GM23338 (cell line): Measurements from ENCODE around the gene CACNB4. TPM values are rescaled to one million over a fixed set of nuclear protein-coding genes. Genes with fewer than 3 reads are reported as not detected.

Experiments used
- CREB1 ChIP-seq: fragments of 250-450 bp; sonication (Bioruptor Pico); IDR thresholded peaks from 2 replicates; pipeline ENCODE4 v1.5.0; 2020; ENCODE audit warnings: low read depth, mild to moderate bottlenecking, moderate library complexity
- EZH2 ChIP-seq: fragments of 200-600 bp; sonication (generic); IDR thresholded peaks from one replicate; pipeline ENCODE4 v1.8.0; 2017; ENCODE audit warnings: antibody characterized with exemption, mild to moderate bottlenecking, low read depth; ENCODE audit not compliant: unreplicated experiment
- EZH2phosphoT487 ChIP-seq: fragments of 200-600 bp; sonication (generic); IDR thresholded peaks from one replicate; pipeline ENCODE4 v1.8.1; 2018; ENCODE audit warnings: antibody characterized with exemption; ENCODE audit not compliant: unreplicated experiment
- JUNB ChIP-seq: IDR thresholded peaks from one replicate; pipeline ENCODE4 v1.6.1; 2016; ENCODE audit warnings: antibody characterized with exemption; ENCODE audit not compliant: unreplicated experiment
- NANOG ChIP-seq: IDR thresholded peaks from 2 replicates; pipeline ENCODE4 v1.6.1; 2016; ENCODE audit warnings: antibody characterized with exemption, borderline replicate concordance
- POLR2AphosphoS5 ChIP-seq: IDR thresholded peaks from 2 replicates; pipeline ENCODE4 v1.6.1; 2016; ENCODE audit warnings: antibody characterized with exemption, low read depth
- STAT1 ChIP-seq: IDR thresholded peaks from one replicate; pipeline ENCODE4 v1.6.1; 2016; ENCODE audit warnings: antibody characterized with exemption; ENCODE audit not compliant: unreplicated experiment
- ZNF114 ChIP-seq: fragments of 250-450 bp; sonication (Bioruptor Pico); IDR thresholded peaks from 2 replicates; pipeline ENCODE4 v1.5.0; 2020; ENCODE audit warnings: mild to moderate bottlenecking, moderate library complexity
- ZNF331 ChIP-seq: fragments of 250-450 bp; sonication (Bioruptor Pico); IDR thresholded peaks from 2 replicates; pipeline ENCODE4 v1.5.0; 2020; ENCODE audit warnings: low read depth, mild to moderate bottlenecking, moderate library complexity
- polyA plus RNA-seq: library from polyadenylated mRNA; unstranded; fragments of >200 nt; fragmentation: Nextera tagmentation; extraction: Ambion mirVana; gene quantifications from 2 replicates; pipeline ENCODE4 v1.2.1, GENCODE V29; 2016
- total RNA-seq: library from RNA; depleted of rRNA; stranded (reverse); fragments of >200 nt; shearing (Covaris generic); gene quantifications from 2 replicates; pipeline ENCODE4 v1.2.3, GENCODE V29; 2014
- TF ChIP-seq, protein P1 (sequence below): fragments of 250-450 bp; sonication (Bioruptor Pico); IDR thresholded peaks from 2 replicates; pipeline ENCODE4 v1.5.0; 2020; ENCODE audit warnings: mild to moderate bottlenecking, moderate library complexity
- TF ChIP-seq, protein P2 (sequence below), 2 experiments: fragments of 200-600 bp in 1 of 2; sonication (generic) in 1 of 2; conservative IDR thresholded peaks; 2 replicates each; pipeline versions ENCODE4 v1.5.1 to v1.6.1; 2016 to 2017; ENCODE audit warnings: antibody characterized with exemption in 2 of 2, low read depth in 2 of 2, mild to moderate bottlenecking in 2 of 2, moderate library complexity in 1 of 2

Gene CACNB4
- total and polyA plus RNA-seq, 2 experiments from 2014 or later: 4.0 to 9.8 TPM

DNA sequence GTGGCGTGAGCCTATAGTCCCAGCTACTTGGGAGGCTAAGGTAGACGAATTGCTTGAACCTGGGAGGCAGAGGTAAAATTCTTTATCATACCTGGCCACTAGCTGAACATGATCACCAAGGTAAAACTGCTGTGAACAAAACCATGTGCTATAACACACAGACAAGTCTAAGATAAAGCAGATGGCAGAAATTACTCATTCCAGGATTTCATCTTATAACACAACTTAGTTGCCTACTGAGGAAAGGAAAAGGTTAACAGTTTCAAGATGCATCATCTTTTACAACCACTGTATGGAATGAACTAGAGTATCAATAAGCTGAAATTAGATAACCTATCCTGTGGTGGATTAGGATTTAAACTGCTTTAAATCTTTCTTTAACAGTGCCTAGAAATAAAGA lies 278.9 kb downstream of the CACNB4 start (continued):
- TF ChIP-seq, protein P1, sequence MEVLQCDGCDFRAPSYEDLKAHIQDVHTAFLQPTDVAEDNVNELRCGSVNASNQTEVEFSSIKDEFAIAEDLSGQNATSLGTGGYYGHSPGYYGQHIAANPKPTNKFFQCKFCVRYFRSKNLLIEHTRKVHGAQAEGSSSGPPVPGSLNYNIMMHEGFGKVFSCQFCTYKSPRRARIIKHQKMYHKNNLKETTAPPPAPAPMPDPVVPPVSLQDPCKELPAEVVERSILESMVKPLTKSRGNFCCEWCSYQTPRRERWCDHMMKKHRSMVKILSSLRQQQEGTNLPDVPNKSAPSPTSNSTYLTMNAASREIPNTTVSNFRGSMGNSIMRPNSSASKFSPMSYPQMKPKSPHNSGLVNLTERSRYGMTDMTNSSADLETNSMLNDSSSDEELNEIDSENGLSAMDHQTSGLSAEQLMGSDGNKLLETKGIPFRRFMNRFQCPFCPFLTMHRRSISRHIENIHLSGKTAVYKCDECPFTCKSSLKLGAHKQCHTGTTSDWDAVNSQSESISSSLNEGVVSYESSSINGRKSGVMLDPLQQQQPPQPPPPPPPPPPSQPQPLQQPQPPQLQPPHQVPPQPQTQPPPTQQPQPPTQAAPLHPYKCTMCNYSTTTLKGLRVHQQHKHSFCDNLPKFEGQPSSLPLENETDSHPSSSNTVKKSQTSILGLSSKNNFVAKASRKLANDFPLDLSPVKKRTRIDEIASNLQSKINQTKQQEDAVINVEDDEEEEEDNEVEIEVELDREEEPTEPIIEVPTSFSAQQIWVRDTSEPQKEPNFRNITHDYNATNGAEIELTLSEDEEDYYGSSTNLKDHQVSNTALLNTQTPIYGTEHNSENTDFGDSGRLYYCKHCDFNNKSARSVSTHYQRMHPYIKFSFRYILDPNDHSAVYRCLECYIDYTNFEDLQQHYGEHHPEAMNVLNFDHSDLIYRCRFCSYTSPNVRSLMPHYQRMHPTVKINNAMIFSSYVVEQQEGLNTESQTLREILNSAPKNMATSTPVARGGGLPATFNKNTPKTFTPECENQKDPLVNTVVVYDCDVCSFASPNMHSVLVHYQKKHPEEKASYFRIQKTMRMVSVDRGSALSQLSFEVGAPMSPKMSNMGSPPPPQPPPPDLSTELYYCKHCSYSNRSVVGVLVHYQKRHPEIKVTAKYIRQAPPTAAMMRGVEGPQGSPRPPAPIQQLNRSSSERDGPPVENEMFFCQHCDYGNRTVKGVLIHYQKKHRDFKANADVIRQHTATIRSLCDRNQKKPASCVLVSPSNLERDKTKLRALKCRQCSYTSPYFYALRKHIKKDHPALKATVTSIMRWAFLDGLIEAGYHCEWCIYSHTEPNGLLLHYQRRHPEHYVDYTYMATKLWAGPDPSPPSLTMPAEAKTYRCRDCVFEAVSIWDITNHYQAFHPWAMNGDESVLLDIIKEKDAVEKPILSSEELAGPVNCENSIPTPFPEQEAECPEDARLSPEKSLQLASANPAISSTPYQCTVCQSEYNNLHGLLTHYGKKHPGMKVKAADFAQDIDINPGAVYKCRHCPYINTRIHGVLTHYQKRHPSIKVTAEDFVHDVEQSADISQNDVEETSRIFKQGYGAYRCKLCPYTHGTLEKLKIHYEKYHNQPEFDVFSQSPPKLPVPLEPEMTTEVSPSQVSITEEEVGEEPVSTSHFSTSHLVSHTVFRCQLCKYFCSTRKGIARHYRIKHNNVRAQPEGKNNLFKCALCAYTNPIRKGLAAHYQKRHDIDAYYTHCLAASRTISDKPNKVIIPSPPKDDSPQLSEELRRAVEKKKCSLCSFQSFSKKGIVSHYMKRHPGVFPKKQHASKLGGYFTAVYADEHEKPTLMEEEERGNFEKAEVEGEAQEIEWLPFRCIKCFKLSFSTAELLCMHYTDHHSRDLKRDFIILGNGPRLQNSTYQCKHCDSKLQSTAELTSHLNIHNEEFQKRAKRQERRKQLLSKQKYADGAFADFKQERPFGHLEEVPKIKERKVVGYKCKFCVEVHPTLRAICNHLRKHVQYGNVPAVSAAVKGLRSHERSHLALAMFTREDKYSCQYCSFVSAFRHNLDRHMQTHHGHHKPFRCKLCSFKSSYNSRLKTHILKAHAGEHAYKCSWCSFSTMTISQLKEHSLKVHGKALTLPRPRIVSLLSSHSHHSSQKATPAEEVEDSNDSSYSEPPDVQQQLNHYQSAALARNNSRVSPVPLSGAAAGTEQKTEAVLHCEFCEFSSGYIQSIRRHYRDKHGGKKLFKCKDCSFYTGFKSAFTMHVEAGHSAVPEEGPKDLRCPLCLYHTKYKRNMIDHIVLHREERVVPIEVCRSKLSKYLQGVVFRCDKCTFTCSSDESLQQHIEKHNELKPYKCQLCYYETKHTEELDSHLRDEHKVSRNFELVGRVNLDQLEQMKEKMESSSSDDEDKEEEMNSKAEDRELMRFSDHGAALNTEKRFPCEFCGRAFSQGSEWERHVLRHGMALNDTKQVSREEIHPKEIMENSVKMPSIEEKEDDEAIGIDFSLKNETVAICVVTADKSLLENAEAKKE (CRISPR knock-in tag): no peak
- TF ChIP-seq POLR2AphosphoS5 (no peak), CREB1 (CRISPR knock-in tag) (no peak), EZH2 (no peak), ZNF331 (CRISPR knock-in tag) (no peak), EZH2phosphoT487 (no peak), JUNB (no peak), NANOG (no peak), ZNF114 (CRISPR knock-in tag) (no peak), STAT1 (no peak)
- TF ChIP-seq, protein P2, sequence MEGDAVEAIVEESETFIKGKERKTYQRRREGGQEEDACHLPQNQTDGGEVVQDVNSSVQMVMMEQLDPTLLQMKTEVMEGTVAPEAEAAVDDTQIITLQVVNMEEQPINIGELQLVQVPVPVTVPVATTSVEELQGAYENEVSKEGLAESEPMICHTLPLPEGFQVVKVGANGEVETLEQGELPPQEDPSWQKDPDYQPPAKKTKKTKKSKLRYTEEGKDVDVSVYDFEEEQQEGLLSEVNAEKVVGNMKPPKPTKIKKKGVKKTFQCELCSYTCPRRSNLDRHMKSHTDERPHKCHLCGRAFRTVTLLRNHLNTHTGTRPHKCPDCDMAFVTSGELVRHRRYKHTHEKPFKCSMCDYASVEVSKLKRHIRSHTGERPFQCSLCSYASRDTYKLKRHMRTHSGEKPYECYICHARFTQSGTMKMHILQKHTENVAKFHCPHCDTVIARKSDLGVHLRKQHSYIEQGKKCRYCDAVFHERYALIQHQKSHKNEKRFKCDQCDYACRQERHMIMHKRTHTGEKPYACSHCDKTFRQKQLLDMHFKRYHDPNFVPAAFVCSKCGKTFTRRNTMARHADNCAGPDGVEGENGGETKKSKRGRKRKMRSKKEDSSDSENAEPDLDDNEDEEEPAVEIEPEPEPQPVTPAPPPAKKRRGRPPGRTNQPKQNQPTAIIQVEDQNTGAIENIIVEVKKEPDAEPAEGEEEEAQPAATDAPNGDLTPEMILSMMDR (conservative IDR thresholded peaks at IDR 0.05; ENCODE audit: low read depth in 2 of 2): no peak
